WTC11 (cell line): ENCODE measurements around the gene DNAJC24. TPM values are rescaled to one million over a fixed set of nuclear protein-coding genes. Genes with fewer than 3 reads are reported as not detected.
A peak's percentile ranks its signal among the peaks of the same experiment; 100 is the strongest.

Source experiments
- ATAC-seq: fragments of 200-7000 bp; cut with Tn5 transposase; 2 replicates; pipeline ENCODE4 v1.10.0; 2021; ENCODE audit warnings: mild to moderate bottlenecking, moderate library complexity
- CTCF ChIA-PET: fragments of 300-600 bp; sonication (Branson Sonifier 250); formaldehyde crosslinking; loops from one replicate; lab custom pipeline; 2021; ENCODE audit warnings: antibody characterized with exemption; lab: Charles Lee
- POLR2A ChIA-PET: fragments of 350-600 bp; sonication (Branson Sonifier 250); formaldehyde crosslinking; loops from one replicate; lab custom pipeline; 2021; ENCODE audit warnings: antibody characterized with exemption; lab: Charles Lee
- DNase-seq: peaks from one replicate; pipeline ENCODE4 v3.0.0; 2021; ENCODE audit warnings: low spot score
- H3K27ac Mint-ChIP-seq: 2 replicates; pipeline ENCODE4 v1.8.0; 2021; ENCODE audit warnings: mixed read lengths
- H3K27me3 Mint-ChIP-seq: 2 replicates; pipeline ENCODE4 v1.8.0; 2021; ENCODE audit warnings: low read depth, mild to moderate bottlenecking, moderate library complexity, mixed read lengths
- H3K36me3 Mint-ChIP-seq: 2 replicates; pipeline ENCODE4 v1.8.0; 2021; ENCODE audit warnings: mixed read lengths
- H3K4me1 Mint-ChIP-seq: 2 replicates; pipeline ENCODE4 v1.8.0; 2022; ENCODE audit warnings: mixed read lengths
- H3K4me3 Mint-ChIP-seq: 2 replicates; pipeline ENCODE4 v1.8.0; 2021; ENCODE audit warnings: mild to moderate bottlenecking, moderate library complexity, mixed read lengths
- H3K9me3 Mint-ChIP-seq: 2 replicates; pipeline ENCODE4 v1.8.0; 2021; ENCODE audit warnings: mixed read lengths
- AFF4 ChIP-seq: sonication (generic); formaldehyde crosslinking; IDR thresholded peaks from 2 replicates; pipeline ENCODE4 v1.8.1; 2023; ENCODE audit warnings: mild to moderate bottlenecking, missing genetic modification reagents, borderline replicate concordance
- AR ChIP-seq: fragments of 250-450 bp; sonication (Bioruptor Pico); IDR thresholded peaks from 2 replicates; pipeline ENCODE4 v1.9.0; 2021; ENCODE audit warnings: mild to moderate bottlenecking
- EMX1 ChIP-seq: fragments of 250-450 bp; sonication (Bioruptor Pico); IDR thresholded peaks from 2 replicates; pipeline ENCODE4 v1.8.0; 2021; ENCODE audit warnings: mild to moderate bottlenecking
- NFATC4 ChIP-seq: fragments of 250-450 bp; sonication (Bioruptor Pico); IDR thresholded peaks from 2 replicates; pipeline ENCODE4 v1.9.0; 2021; ENCODE audit warnings: mild to moderate bottlenecking
- PRRX2 ChIP-seq: fragments of 250-450 bp; sonication (Bioruptor Pico); IDR thresholded peaks from 2 replicates; pipeline ENCODE4 v1.8.0; 2021; ENCODE audit warnings: mild to moderate bottlenecking
- TCF7 ChIP-seq: sonication (generic); formaldehyde crosslinking; IDR thresholded peaks from 2 replicates; pipeline ENCODE4 v1.8.0; 2022; ENCODE audit warnings: mild to moderate bottlenecking, low read depth, missing genetic modification reagents, moderate library complexity
- TEAD4 ChIP-seq: sonication (generic); formaldehyde crosslinking; IDR thresholded peaks from 2 replicates; pipeline ENCODE4 v1.8.0; 2022; ENCODE audit warnings: mild to moderate bottlenecking, missing genetic modification reagents
- ZMAT4 ChIP-seq: fragments of 250-450 bp; sonication (Bioruptor Pico); IDR thresholded peaks from 2 replicates; pipeline ENCODE4 v1.9.0; 2021; ENCODE audit warnings: mild to moderate bottlenecking
- ZNF138 ChIP-seq: sonication (generic); formaldehyde crosslinking; conservative IDR thresholded peaks from 2 replicates; pipeline ENCODE4 v1.8.1; 2022; ENCODE audit warnings: mild to moderate bottlenecking, moderate library complexity, missing genetic modification reagents
- ZNF281 ChIP-seq: sonication (generic); formaldehyde crosslinking; IDR thresholded peaks from 2 replicates; pipeline ENCODE4 v1.8.0; 2023; ENCODE audit warnings: mild to moderate bottlenecking, missing genetic modification reagents
- ZNF416 ChIP-seq: fragments of 250-450 bp; sonication (Bioruptor Pico); IDR thresholded peaks from 2 replicates; pipeline ENCODE4 v1.9.0; 2021; ENCODE audit warnings: mild to moderate bottlenecking, inconsistent platforms
- ZNF423 ChIP-seq: fragments of 250-450 bp; sonication (Bioruptor Pico); IDR thresholded peaks from 2 replicates; pipeline ENCODE4 v2.1.2; 2022; ENCODE audit warnings: mild to moderate bottlenecking, moderate library complexity
- ZNF512 ChIP-seq: sonication (generic); formaldehyde crosslinking; IDR thresholded peaks from 2 replicates; pipeline ENCODE4 v1.8.1; 2022; ENCODE audit warnings: missing genetic modification reagents, borderline replicate concordance
- ZNF671 ChIP-seq: fragments of 250-450 bp; sonication (Bioruptor Pico); IDR thresholded peaks from 2 replicates; pipeline ENCODE4 v1.8.0; 2021; ENCODE audit warnings: mild to moderate bottlenecking
- ZSCAN18 ChIP-seq: fragments of 250-450 bp; sonication (Bioruptor Pico); IDR thresholded peaks from 2 replicates; pipeline ENCODE4 v2.1.2; 2022; ENCODE audit warnings: mild to moderate bottlenecking, moderate library complexity
- total RNA-seq: library from RNA; stranded (reverse); gene quantifications from 3 replicates; pipeline ENCODE4 v1.2.3, GENCODE V29; 2021

DNAJC24 gene
- total RNA-seq, 1 experiment from 2014 or later = 15.4 TPM

- no peaks in the 10 kb centered on the region for H3K27me3 Mint-ChIP-seq
- ChIA-PET CTCF (interaction anchor here (0.8 to 1.0 kb wide), 2 partner anchors 315 to 536 kb away, joined by 3 read pairs; no protein-coding TSS in a partner anchor), POLR2A (interaction anchor here (0.6 kb wide), 1 partner anchor 305 kb away, joined by 3 read pairs; no protein-coding TSS in a partner anchor)
- H3K36me3 Mint-ChIP-seq = no peaks in the 10 kb centered on the region
- DNase-seq (no peak), ATAC-seq (0 out of 2 replicates have a peak, but pooled peaks have one; percentile 35)
- TF ChIP-seq AFF4 = no peak
- TF ChIP-seq ZMAT4 (CRISPR knock-in tag) = no peak
- no peak for TF ChIP-seq TEAD4 (CRISPR knock-in tag)
- TF ChIP-seq ZNF416 = no peak
- no peak for TF ChIP-seq NFATC4 (CRISPR knock-in tag)
- no peak for TF ChIP-seq ZNF671 (CRISPR knock-in tag)
- TF ChIP-seq PRRX2 (CRISPR knock-in tag) = no peak
- no peak for TF ChIP-seq AR (CRISPR knock-in tag)
- TF ChIP-seq ZNF423 (CRISPR knock-in tag) = no peak
- no peak overlapping the region for H3K4me3 Mint-ChIP-seq
- H3K4me1 Mint-ChIP-seq = peaks cover 68% of the 10 kb centered on the region
- H3K27ac Mint-ChIP-seq = no peak overlapping the region
- H3K9me3 Mint-ChIP-seq = no peaks in the 10 kb centered on the region
Measured at GRCh38 chr11:31421820-31422219, 52.2 kb downstream of the DNAJC24 start.

- POLR2A ChIA-PET = no interaction called here
- DNase-seq (no peak), ATAC-seq (peak; percentile 67)
Measured at GRCh38 chr11:31422703-31423102, 53.0 kb downstream of the DNAJC24 start.

More at GRCh38 chr11:31422703-31423102, 53.0 kb downstream of the DNAJC24 start:
- Mint-ChIP-seq H3K27me3 (no peaks in the 10 kb centered on the region), H3K36me3 (no peaks in the 10 kb centered on the region), H3K9me3 (no peaks in the 10 kb centered on the region), H3K4me1 (peaks cover 60% of the 10 kb centered on the region), H3K4me3 (no peak overlapping the region), H3K27ac (peak overlapping the region; percentile 31; the same call in 1 of the 2 replicates)
- TF ChIP-seq ZNF138 (CRISPR knock-in tag) (no peak), TEAD4 (CRISPR knock-in tag) (no peak), EMX1 (no peak), ZNF512 (CRISPR knock-in tag) (no peak), ZSCAN18 (CRISPR knock-in tag) (no peak), TCF7 (CRISPR knock-in tag) (no peak), ZNF281 (CRISPR knock-in tag) (no peak)
- CTCF ChIA-PET = interaction anchor here (1.0 kb wide), 1 partner anchor 316 kb away, joined by 3 read pairs; no protein-coding TSS in a partner anchor
